Natural killer cell (primary cell): ENCODE data around the gene KHDRBS1. TPM values are rescaled to one million over a fixed set of nuclear protein-coding genes. Genes with fewer than 3 reads are reported as not detected.
"Not testable (repeated sequence)": the region's sequence is repeated elsewhere in the genome, so short reads cannot be mapped to it uniquely, and the experiment has no call there.

Source experiments
- ATAC-seq, 3 donors: fragments of 150-1000 bp in 2 of 3; fragments of 200-7000 bp in 1 of 3; cut with Tn5 transposase; 1 replicate in 1 of 3; 2 replicates in 2 of 3; pipeline ENCODE4 v1.10.0; 2021; ENCODE audit warnings: mild to moderate bottlenecking in 2 of 3, moderate library complexity in 2 of 3
- DNase-seq, 2 donors: peaks; one replicate each; pipeline versions ENCODE4 v3.0.0 to v3.0.0-alpha.2; 2013 to 2021; ENCODE audit warnings: mixed read lengths in 1 of 2
- H3K27ac ChIP-seq: one replicate; pipeline ENCODE4 v1.5.1; 2013; ENCODE audit warnings: mild to moderate bottlenecking, low read length
- H3K27me3 ChIP-seq: one replicate; pipeline ENCODE4 v1.6.1; 2013; ENCODE audit warnings: low read length; ENCODE audit not compliant: control insufficient read depth, insufficient read depth
- H3K36me3 ChIP-seq: one replicate; pipeline ENCODE4 v1.6.1; 2013; ENCODE audit warnings: low read length; ENCODE audit not compliant: control insufficient read depth, insufficient read depth
- H3K4me1 ChIP-seq: one replicate; pipeline ENCODE4 v1.6.1; 2013; ENCODE audit warnings: low read length; ENCODE audit not compliant: control insufficient read depth, insufficient read depth
- H3K4me3 ChIP-seq: one replicate; pipeline ENCODE4 v1.5.1; 2013; ENCODE audit warnings: low read length
- H3K9me3 ChIP-seq: one replicate; pipeline ENCODE4 v1.6.1; 2013; ENCODE audit warnings: low read length; ENCODE audit not compliant: control insufficient read depth, insufficient read depth
- H3K27ac Mint-ChIP-seq, 2 donors: one replicate each; pipeline ENCODE4 v1.8.0; 2022; ENCODE audit warnings: mild to moderate bottlenecking in 2 of 2, mixed read lengths in 2 of 2, moderate library complexity in 1 of 2
- H3K27me3 Mint-ChIP-seq, 2 donors: one replicate each; pipeline ENCODE4 v1.8.0; 2022; ENCODE audit warnings: low read depth in 2 of 2, mixed read lengths in 2 of 2
- H3K36me3 Mint-ChIP-seq: one replicate; pipeline ENCODE4 v1.8.0; 2022; ENCODE audit warnings: mixed read lengths
- H3K4me1 Mint-ChIP-seq, 2 donors: one replicate each; pipeline ENCODE4 v1.8.0; 2022; ENCODE audit warnings: mixed read lengths in 2 of 2
- H3K4me3 Mint-ChIP-seq: one replicate; pipeline ENCODE4 v1.8.0; 2022; ENCODE audit warnings: mild to moderate bottlenecking, moderate library complexity, mixed read lengths
- H3K9me3 Mint-ChIP-seq, 2 donors: one replicate each; pipeline ENCODE4 v1.8.0; 2022; ENCODE audit warnings: mixed read lengths in 2 of 2
- WGBS: methylation state at CpG from one replicate; pipeline ENCODE4 v1.1.7; 2013; ENCODE audit warnings: missing lambda C conversion rate; ENCODE audit not compliant: insufficient coverage; 5-methylcytosine and 5-hydroxymethylcytosine counted together
- intact Hi-C: fragments of 100-400 bp; cut with micrococcal nuclease; formaldehyde crosslinking; loops from one replicate; pipeline ENCODE4 v1.14.2; 2022
- total RNA-seq, 4 donors: library from RNA; stranded (reverse); fragments of 120-200 nt in 1 of 4; gene quantifications; one replicate each; pipeline versions ENCODE4 v1.2.3 to v1.2.4, GENCODE V29; 2013 to 2022
- TF ChIP-seq, protein P1 (sequence below): fragments of 200-600 bp; IDR thresholded peaks from one replicate; pipeline ENCODE4 v1.8.0; 2022; ENCODE audit warnings: antibody characterized with exemption

The KHDRBS1 gene
- total RNA-seq, 3 donors from 2014 or later (not counting 1 experiment from before 2014, with no cell fraction given): 107 to 112 (median 109) TPM

- peaks cover 23% of the 10 kb centered on the region for H3K36me3 ChIP-seq
- H3K27me3 Mint-ChIP-seq: no peaks in the 10 kb centered on the region
- no peak overlapping the region for H3K27ac Mint-ChIP-seq
- intact Hi-C loops: no loop called here
- ATAC-seq (no peak), DNase-seq (no peak)
- no peak overlapping the region for H3K4me3 ChIP-seq
- 95% methylated on average over 1 of the region's 3 CpGs for WGBS
- H3K27me3 ChIP-seq: no peaks in the 10 kb centered on the region
- H3K27ac ChIP-seq: no peak overlapping the region
- TF ChIP-seq, protein P1, sequence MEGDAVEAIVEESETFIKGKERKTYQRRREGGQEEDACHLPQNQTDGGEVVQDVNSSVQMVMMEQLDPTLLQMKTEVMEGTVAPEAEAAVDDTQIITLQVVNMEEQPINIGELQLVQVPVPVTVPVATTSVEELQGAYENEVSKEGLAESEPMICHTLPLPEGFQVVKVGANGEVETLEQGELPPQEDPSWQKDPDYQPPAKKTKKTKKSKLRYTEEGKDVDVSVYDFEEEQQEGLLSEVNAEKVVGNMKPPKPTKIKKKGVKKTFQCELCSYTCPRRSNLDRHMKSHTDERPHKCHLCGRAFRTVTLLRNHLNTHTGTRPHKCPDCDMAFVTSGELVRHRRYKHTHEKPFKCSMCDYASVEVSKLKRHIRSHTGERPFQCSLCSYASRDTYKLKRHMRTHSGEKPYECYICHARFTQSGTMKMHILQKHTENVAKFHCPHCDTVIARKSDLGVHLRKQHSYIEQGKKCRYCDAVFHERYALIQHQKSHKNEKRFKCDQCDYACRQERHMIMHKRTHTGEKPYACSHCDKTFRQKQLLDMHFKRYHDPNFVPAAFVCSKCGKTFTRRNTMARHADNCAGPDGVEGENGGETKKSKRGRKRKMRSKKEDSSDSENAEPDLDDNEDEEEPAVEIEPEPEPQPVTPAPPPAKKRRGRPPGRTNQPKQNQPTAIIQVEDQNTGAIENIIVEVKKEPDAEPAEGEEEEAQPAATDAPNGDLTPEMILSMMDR: no peak
- no peaks in the 10 kb centered on the region for H3K9me3 ChIP-seq
- no peak overlapping the region for H3K4me3 Mint-ChIP-seq
- no peaks in the 10 kb centered on the region for H3K36me3 Mint-ChIP-seq
- H3K9me3 Mint-ChIP-seq: no peaks in the 10 kb centered on the region
- peaks cover 13% of the 10 kb centered on the region for H3K4me1 ChIP-seq
- H3K4me1 Mint-ChIP-seq: peaks cover 16 to 20% of the 10 kb centered on the region in 2 donors
Observed at GRCh38 chr1:32077451-32077850, 63.8 kb downstream of the KHDRBS1 start.

GRCh38 chr1:32082022-32082421 is 68.4 kb downstream of the KHDRBS1 start:
- no peaks in the 10 kb centered on the region for H3K27me3 ChIP-seq
- DNase-seq (no peak), ATAC-seq (no peak)
- Mint-ChIP-seq H3K27ac (no peak overlapping the region), H3K4me1 (no peaks in the 10 kb centered on the region), H3K36me3 (no peaks in the 10 kb centered on the region), H3K27me3 (no peaks in the 10 kb centered on the region), H3K9me3 (no peaks in the 10 kb centered on the region), H3K4me3 (no peak overlapping the region)
- intact Hi-C loops: no loop called here
- H3K9me3 ChIP-seq: no peaks in the 10 kb centered on the region
- TF ChIP-seq, protein P1: no peak
- H3K4me1 ChIP-seq: no peaks in the 10 kb centered on the region
- H3K27ac ChIP-seq: no peak overlapping the region
- peaks cover 21% of the 10 kb centered on the region for H3K36me3 ChIP-seq
- 0% methylated on average over 1 of the region's 1 CpG for WGBS
- H3K4me3 ChIP-seq: no peak overlapping the region

DNA sequence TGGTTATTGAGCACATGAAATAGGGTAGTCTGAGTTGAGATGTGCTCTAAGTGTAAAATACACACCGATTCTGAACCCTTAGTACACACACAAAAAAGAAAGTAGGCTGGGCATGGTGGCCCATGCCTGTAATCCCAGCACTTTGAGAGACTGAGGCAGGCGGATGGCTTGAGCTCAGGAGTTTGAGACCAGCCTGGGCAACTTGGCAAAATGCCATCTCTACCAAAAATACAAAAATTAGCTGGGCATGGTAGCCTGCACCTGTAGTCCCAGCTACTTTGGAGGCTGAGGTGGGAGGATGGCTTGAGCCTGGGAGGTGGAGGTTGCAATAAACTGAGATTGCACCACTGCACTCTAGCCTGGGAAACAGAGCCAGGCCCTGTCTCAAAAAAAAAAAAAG is 72.7 kb downstream of the KHDRBS1 start:
- H3K9me3 ChIP-seq, H3K27ac Mint-ChIP-seq, H3K27me3 ChIP-seq, H3K4me3 Mint-ChIP-seq, H3K27ac ChIP-seq, ATAC-seq, H3K36me3 Mint-ChIP-seq, intact Hi-C loops, H3K4me3 ChIP-seq, H3K4me1 Mint-ChIP-seq, H3K27me3 Mint-ChIP-seq, H3K9me3 Mint-ChIP-seq, DNase-seq, H3K4me1 ChIP-seq: not testable (repeated sequence)
- WGBS: 100% methylated on average over 2 of the region's 2 CpGs
- H3K36me3 ChIP-seq: peaks cover 16% of the 10 kb centered on the region

DNA sequence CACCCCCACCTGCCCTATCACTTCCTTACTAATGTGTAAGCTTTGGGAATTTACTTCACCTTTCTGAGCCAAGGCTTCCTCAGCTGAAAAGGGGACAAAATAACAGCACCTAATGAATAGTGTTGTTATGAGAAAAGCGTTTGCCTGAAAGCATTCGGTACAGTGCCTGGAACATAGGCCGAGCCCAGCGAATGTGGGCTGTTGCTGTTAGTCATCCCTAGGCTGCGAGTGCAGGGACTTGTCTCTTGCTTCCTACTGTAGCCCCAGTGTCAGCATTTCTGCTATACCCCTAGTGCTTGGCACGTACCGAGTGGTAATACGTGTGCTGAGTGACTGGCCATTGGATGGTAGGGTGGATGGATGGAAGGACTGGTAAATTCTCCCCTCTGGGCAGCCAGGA is 77.5 kb downstream of the KHDRBS1 start:
- intact Hi-C loops: no loop called here
- Mint-ChIP-seq H3K9me3 (no peaks in the 10 kb centered on the region), H3K4me1 (no peaks in the 10 kb centered on the region), H3K36me3 (no peaks in the 10 kb centered on the region), H3K27me3 (no peaks in the 10 kb centered on the region), H3K4me3 (no peak overlapping the region), H3K27ac (no peak overlapping the region)
- Histone ChIP-seq H3K9me3 (no peaks in the 10 kb centered on the region), H3K36me3 (peaks cover 42% of the 10 kb centered on the region), H3K27ac (no peak overlapping the region), H3K4me1 (no peaks in the 10 kb centered on the region), H3K4me3 (no peak overlapping the region), H3K27me3 (no peaks in the 10 kb centered on the region)
- 99% methylated on average over 8 of the region's 8 CpGs for WGBS
- TF ChIP-seq, protein P1: no peak
- ATAC-seq (no peak), DNase-seq (no peak)
